D721Med (cell line): ENCODE data around the gene MSANTD2.

Experiments used
- DNase-seq: peaks from one replicate; pipeline ENCODE4 v3.0.0; 2011; ENCODE audit warnings: low spot score; ENCODE audit not compliant: insufficient read length
- FAIRE-seq: peaks from 2 replicates; lab custom pipeline; 2011; peaks lifted over from hg19 to GRCh38; lab: Jason Lieb, UNC
- TF ChIP-seq, protein P1 (sequence below): IDR thresholded peaks from 2 replicates; pipeline ENCODE4 v1.5.1; 2012; ENCODE audit warnings: mild to moderate bottlenecking, control low read depth; ENCODE audit not compliant: insufficient read depth; ENCODE audit errors: missing control alignments

The MSANTD2 gene

GRCh38 chr11:124840666-124841065, 40.5 kb upstream of the MSANTD2 start:
- TF ChIP-seq, protein P1, sequence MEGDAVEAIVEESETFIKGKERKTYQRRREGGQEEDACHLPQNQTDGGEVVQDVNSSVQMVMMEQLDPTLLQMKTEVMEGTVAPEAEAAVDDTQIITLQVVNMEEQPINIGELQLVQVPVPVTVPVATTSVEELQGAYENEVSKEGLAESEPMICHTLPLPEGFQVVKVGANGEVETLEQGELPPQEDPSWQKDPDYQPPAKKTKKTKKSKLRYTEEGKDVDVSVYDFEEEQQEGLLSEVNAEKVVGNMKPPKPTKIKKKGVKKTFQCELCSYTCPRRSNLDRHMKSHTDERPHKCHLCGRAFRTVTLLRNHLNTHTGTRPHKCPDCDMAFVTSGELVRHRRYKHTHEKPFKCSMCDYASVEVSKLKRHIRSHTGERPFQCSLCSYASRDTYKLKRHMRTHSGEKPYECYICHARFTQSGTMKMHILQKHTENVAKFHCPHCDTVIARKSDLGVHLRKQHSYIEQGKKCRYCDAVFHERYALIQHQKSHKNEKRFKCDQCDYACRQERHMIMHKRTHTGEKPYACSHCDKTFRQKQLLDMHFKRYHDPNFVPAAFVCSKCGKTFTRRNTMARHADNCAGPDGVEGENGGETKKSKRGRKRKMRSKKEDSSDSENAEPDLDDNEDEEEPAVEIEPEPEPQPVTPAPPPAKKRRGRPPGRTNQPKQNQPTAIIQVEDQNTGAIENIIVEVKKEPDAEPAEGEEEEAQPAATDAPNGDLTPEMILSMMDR, result no peak

DNA sequence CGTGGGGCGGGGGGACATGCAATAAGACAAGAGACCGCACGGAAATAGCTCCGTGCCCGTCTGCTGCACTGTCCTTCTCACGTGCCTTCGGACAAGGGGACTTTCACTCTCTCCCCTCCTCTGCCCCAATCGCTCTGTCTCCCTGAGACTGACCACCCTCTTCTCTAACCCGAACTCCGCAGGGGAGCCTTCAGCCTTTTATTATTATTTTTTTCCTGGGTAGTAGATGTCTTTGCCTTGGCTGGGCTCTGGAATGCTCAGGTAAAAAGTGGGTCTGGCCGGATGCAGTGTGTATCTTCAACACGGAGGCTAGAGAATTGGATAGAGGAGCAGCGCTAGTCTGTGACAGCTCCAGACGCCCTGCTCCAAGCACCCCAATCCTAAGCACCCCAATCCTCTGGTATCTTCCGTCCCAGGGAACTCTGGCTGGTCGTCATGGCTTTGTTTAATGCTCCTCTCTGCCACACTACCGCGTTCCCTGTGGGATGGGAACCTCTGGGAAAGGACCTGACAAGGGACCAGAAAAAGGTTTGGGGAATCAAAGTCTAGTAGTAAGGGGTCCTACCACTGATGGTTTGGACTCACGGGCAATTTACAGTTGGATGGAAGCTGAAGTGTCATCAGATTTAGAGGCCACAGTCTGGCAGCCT, 39.9 kb upstream of the MSANTD2 start:
- DNase-seq, result no peak
- TF ChIP-seq, protein P1, result no peak
- no peak for FAIRE-seq

More at GRCh38 chr11:124840666-124841065, 40.5 kb upstream of the MSANTD2 start:
- no peak for FAIRE-seq
- no peak for DNase-seq

GRCh38 chr11:124839128-124839971, 39.1 kb upstream of the MSANTD2 start:
- no peak for FAIRE-seq
- DNase-seq, result no peak
- TF ChIP-seq, protein P1, result no peak

GRCh38 chr11:124838805-124839127, 38.6 kb upstream of the MSANTD2 start:
- FAIRE-seq, result no peak
- TF ChIP-seq, protein P1, result no peak

DNA sequence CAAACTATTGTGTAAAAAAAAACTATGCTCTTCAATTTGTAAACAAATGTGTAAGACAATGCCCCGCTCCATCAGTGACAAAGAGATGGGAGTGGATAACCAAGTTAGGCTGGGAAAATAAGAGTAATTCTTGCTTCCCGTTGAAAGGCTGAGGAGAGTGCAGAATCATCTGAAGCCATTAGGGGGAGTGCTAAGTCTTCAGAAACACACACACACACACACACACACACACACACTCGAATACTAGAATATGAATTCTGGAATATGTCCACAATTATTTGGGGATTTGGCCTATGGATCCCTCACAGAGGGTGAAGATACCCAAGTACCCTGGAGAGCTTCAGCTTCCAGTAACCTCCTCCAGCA, 37.3 kb upstream of the MSANTD2 start:
- peak; percentile 39 for DNase-seq
- no peak for FAIRE-seq
- TF ChIP-seq, protein P1, result peak; percentile 69

More at GRCh38 chr11:124838805-124839127, 38.6 kb upstream of the MSANTD2 start:
- no peak for DNase-seq

DNA sequence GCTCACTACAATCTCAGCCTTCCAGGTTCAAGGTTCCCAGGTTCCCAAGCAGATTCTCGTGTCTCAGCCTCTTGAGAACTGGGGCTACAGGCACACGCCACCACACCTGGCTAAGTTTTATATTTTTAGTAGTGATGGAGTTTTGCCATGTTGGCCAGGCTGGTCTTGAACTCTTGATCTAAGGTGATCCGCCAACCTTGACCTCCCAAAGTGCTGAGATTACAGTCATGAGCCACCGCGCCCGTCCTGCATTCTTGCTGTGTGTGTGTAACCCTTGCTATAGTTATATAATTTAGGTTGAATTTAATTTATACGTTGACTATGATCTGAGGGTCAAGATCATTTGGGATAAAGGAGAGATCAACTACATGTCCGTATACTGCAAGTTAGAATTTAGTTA, 35.7 kb upstream of the MSANTD2 start:
- no peak for DNase-seq
- no peak for FAIRE-seq

More for the DNA sequence above, 35.7 kb upstream of the MSANTD2 start:
- TF ChIP-seq, protein P1, result no peak
